Subcutaneous abdominal adipose tissue (tissue), 5 donors: Measurements from ENCODE around the gene MED12.
"Not testable (repeated sequence)": the region's sequence is repeated elsewhere in the genome, so short reads cannot be mapped to it uniquely, and the experiment has no call there.

ENCODE experiments used
- H3K27ac ChIP-seq: one replicate; pipeline ENCODE4 v1.7.0; 2013; ENCODE audit warnings: low read depth, mild to moderate bottlenecking, inconsistent platforms, low read length, moderate library complexity
- H3K27me3 ChIP-seq, 5 donors: one replicate each; pipeline ENCODE4 v1.7.0; 2013; ENCODE audit warnings: low read length in 5 of 5, inconsistent platforms in 1 of 5; ENCODE audit not compliant: control insufficient read depth in 5 of 5, insufficient read depth in 4 of 5
- H3K36me3 ChIP-seq, 5 donors: one replicate each; pipeline ENCODE4 v1.7.0; 2013; ENCODE audit warnings: low read length in 5 of 5; ENCODE audit not compliant: control insufficient read depth in 5 of 5, insufficient read depth in 5 of 5
- H3K4me1 ChIP-seq, 5 donors: one replicate each; pipeline ENCODE4 v1.7.0; 2013; ENCODE audit warnings: low read length in 5 of 5, mild to moderate bottlenecking in 3 of 5, moderate library complexity in 1 of 5; ENCODE audit not compliant: control insufficient read depth in 5 of 5, insufficient read depth in 5 of 5
- H3K4me3 ChIP-seq, 5 donors: one replicate each; pipeline ENCODE4 v1.7.0; 2013; ENCODE audit warnings: low read length in 5 of 5, low read depth in 1 of 5
- H3K9ac ChIP-seq, 5 donors: one replicate each; pipeline ENCODE4 v1.7.0; 2013; ENCODE audit warnings: low read length in 5 of 5, mild to moderate bottlenecking in 4 of 5, moderate library complexity in 3 of 5
- H3K9me3 ChIP-seq, 5 donors: one replicate each; pipeline ENCODE4 v1.7.0; 2013; ENCODE audit warnings: low read length in 5 of 5; ENCODE audit not compliant: control insufficient read depth in 5 of 5
- donor health status: healthy.
- donor health status: healthy.
- donor health status: healthy.
- donor health status: healthy.
- donor health status: healthy.

The MED12 gene

DNA sequence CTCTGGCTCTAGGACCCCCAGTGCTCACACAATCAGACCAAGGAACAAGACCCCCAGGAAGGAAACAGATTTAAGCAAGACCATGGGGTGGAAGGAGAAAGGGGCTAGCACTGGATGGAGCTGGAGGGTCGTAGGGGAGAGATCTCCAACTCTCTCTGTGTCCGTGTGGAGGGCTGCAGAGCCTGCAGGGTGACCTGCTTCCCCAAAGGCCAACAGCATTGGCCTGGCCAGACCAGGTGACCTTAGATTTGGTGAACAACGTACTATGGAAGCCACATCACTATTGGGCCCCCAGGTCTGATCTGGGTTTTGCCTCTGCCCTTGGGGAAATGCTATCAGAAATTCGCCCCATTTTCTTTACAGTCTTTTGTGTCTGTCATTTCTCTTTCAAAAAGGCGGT, 52.3 kb downstream of the MED12 start:
- H3K4me1 ChIP-seq: peaks cover 0 to 5% (median 0%) of the 10 kb centered on the region in 5 donors
- H3K9me3 ChIP-seq: no peaks in the 10 kb centered on the region
- H3K27me3 ChIP-seq: peaks cover 0 to 12% (median 11%) of the 10 kb centered on the region in 5 donors
- no peak overlapping the region for H3K27ac ChIP-seq
- peaks cover 0 to 4% (median 0%) of the 10 kb centered on the region in 5 donors for H3K36me3 ChIP-seq
- no peak overlapping the region for H3K9ac ChIP-seq
- H3K4me3 ChIP-seq: no peak overlapping the region

- Histone ChIP-seq H3K27ac (no peak overlapping the region), H3K4me3 (no peak overlapping the region), H3K9ac (no peak overlapping the region), H3K36me3 (peaks cover 0 to 4% (median 0%) of the 10 kb centered on the region in 5 donors), H3K4me1 (peaks cover 0 to 5% (median 0%) of the 10 kb centered on the region in 5 donors), H3K27me3 (peaks cover 0 to 12% (median 11%) of the 10 kb centered on the region in 5 donors), H3K9me3 (no peaks in the 10 kb centered on the region)
Measured at GRCh38 chrX:71171110-71171801, 52.9 kb downstream of the MED12 start.

DNA sequence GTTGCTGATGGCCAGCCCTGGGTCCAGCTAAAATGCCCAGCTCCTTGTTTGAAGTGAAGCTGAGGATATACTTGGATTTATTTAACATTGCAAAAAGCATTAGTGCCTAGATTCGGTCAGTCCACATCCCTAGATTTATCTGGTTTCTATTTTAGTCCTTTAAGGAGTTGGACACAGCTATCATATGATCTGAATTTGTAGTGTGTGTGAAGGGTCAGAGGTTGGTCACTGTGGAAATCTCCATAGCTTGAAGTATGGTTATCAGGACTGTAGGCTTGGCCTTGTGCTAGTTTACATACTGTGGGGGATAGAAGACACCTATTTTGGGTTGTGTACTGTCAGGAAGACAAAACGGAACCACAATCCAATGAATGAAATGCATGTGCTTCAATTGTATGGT, 55.0 kb downstream of the MED12 start:
- peaks cover 0 to 10% (median 0%) of the 10 kb centered on the region in 5 donors for H3K27me3 ChIP-seq
- no peak overlapping the region for H3K9ac ChIP-seq
- H3K27ac ChIP-seq: no peak overlapping the region
- H3K4me3 ChIP-seq: no peak overlapping the region
- no peaks in the 10 kb centered on the region for H3K36me3 ChIP-seq
- H3K9me3 ChIP-seq: no peaks in the 10 kb centered on the region
- H3K4me1 ChIP-seq: peaks cover 0 to 5% (median 0%) of the 10 kb centered on the region in 5 donors

DNA sequence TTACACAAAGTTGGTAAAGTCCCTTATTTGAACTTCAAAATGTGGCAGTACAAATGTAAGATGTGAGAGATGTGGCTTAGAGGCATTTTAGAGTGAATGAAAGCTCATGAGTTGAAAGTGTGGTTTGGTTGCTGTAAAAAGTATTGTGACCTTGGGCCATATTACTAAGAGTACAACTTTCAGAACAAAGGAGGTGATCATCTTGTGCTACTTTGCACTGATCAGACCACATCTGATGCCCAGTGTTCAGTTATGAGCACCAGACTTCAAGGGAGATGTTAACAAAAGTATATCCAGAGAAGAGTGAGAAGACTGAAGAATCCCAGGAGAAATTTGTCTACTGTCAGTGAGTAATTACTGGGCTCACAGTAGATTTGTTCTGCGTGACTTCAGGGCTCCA, 56.4 kb downstream of the MED12 start:
- peaks cover 0 to 10% (median 0%) of the 10 kb centered on the region in 5 donors for H3K27me3 ChIP-seq
- H3K27ac ChIP-seq: no peak overlapping the region
- H3K4me1 ChIP-seq: peaks cover 0 to 5% (median 0%) of the 10 kb centered on the region in 5 donors
- H3K36me3 ChIP-seq: no peaks in the 10 kb centered on the region
- H3K9ac ChIP-seq: no peak overlapping the region
- no peak overlapping the region for H3K4me3 ChIP-seq
- H3K9me3 ChIP-seq: no peaks in the 10 kb centered on the region

- H3K9me3 ChIP-seq: no peaks in the 10 kb centered on the region
- H3K4me1 ChIP-seq: peaks cover 0 to 5% (median 0%) of the 10 kb centered on the region in 5 donors
Measured at GRCh38 chrX:71175531-71175930, 57.1 kb downstream of the MED12 start.

GRCh38 chrX:71177327-71177726, 58.9 kb downstream of the MED12 start:
- Histone ChIP-seq H3K27me3 (peaks cover 0 to 10% (median 0%) of the 10 kb centered on the region in 5 donors), H3K4me3 (no peak overlapping the region), H3K9me3 (no peaks in the 10 kb centered on the region), H3K4me1 (peaks cover 0 to 7% (median 3%) of the 10 kb centered on the region in 5 donors), H3K27ac (no peak overlapping the region), H3K36me3 (no peaks in the 10 kb centered on the region), H3K9ac (no peak overlapping the region)

More at GRCh38 chrX:71175531-71175930, 57.1 kb downstream of the MED12 start:
- H3K9ac ChIP-seq: no peak overlapping the region
- H3K27ac ChIP-seq: no peak overlapping the region
- no peak overlapping the region for H3K4me3 ChIP-seq
- peaks cover 0 to 10% (median 0%) of the 10 kb centered on the region in 5 donors for H3K27me3 ChIP-seq
- H3K36me3 ChIP-seq: no peaks in the 10 kb centered on the region

- no peak overlapping the region for H3K4me3 ChIP-seq
- H3K27me3 ChIP-seq: peaks cover 0 to 10% (median 4%) of the 10 kb centered on the region in 5 donors
- H3K27ac ChIP-seq: no peak overlapping the region
- no peaks in the 10 kb centered on the region for H3K9me3 ChIP-seq
- no peaks in the 10 kb centered on the region for H3K36me3 ChIP-seq
- H3K9ac ChIP-seq: no peak overlapping the region
- peaks cover 0 to 11% (median 7%) of the 10 kb centered on the region in 5 donors for H3K4me1 ChIP-seq
Measured at GRCh38 chrX:71178908-71179307, 60.5 kb downstream of the MED12 start.

- peaks cover 0 to 11% (median 7%) of the 10 kb centered on the region in 5 donors for H3K4me1 ChIP-seq
- not testable (repeated sequence) for H3K9me3 ChIP-seq, H3K27ac ChIP-seq, H3K9ac ChIP-seq, H3K27me3 ChIP-seq, H3K4me3 ChIP-seq, H3K36me3 ChIP-seq
Measured at GRCh38 chrX:71180579-71181265, 62.3 kb downstream of the MED12 start.

DNA sequence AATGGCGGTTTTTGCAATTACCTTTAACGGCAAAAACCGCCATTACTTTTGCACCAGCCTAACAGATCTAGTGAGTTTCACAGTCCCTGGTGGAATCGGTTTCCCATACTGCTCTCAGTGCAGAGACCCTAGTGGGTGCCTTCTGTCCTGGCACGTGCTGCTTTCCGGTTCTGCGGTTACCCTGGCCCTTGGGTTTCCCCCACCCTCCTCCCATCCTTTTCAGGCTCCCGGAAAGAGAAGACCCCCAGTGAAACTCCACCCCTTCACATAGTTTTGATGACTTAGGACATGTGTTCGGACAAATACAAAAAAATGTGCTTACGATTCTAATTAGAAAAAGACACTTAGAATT, 63.1 kb downstream of the MED12 start:
- Histone ChIP-seq H3K9me3 (no peaks in the 10 kb centered on the region), H3K4me3 (peak overlapping the region; percentile 52 to 70 (median 68)), H3K27me3 (peaks cover 0 to 8% (median 7%) of the 10 kb centered on the region in 5 donors), H3K36me3 (no peaks in the 10 kb centered on the region), H3K27ac (peak overlapping the region; percentile 91), H3K9ac (peak overlapping the region in 4 of 5 donors; percentile 49 to 67 (median 56)), H3K4me1 (peaks cover 0 to 11% (median 7%) of the 10 kb centered on the region in 5 donors)
